Glomerular endothelial cell (primary cell): Measurements from ENCODE around the gene DIPK1B. TPM values are rescaled to one million over a fixed set of nuclear protein-coding genes. Genes with fewer than 3 reads are reported as not detected.

Source experiments
- DNase-seq: peaks from one replicate; pipeline ENCODE4 v3.0.0-alpha.2; 2011; ENCODE audit warnings: low read depth, low spot score; ENCODE audit errors: extremely low read depth
- total RNA-seq: library from RNA; depleted of rRNA; stranded (reverse); fragments of >200 nt; gene quantifications from 2 replicates; pipeline ENCODE4 v1.2.3, GENCODE V29; 2015

DIPK1B gene
- total RNA-seq, 1 donor from 2014 or later: 247 TPM

GRCh38 chr9:136718345-136719194 lies 6.2 kb downstream of the DIPK1B start:
- DNase-seq: no peak

- no peak for DNase-seq
These were observed 7.0 kb downstream of the DIPK1B start for GRCh38 chr9:136719195-136719880.

GRCh38 chr9:136720251-136720897 lies 8.0 kb downstream of the DIPK1B start:
- no peak for DNase-seq

GRCh38 chr9:136720898-136721338 lies 8.5 kb downstream of the DIPK1B start:
- no peak for DNase-seq

- no peak for DNase-seq
These were observed 9.1 kb downstream of the DIPK1B start for GRCh38 chr9:136721339-136722092.

GRCh38 chr9:136722093-136722968 lies 10.0 kb downstream of the DIPK1B start:
- DNase-seq: no peak

- no peak for DNase-seq
These were observed 10.6 kb downstream of the DIPK1B start for GRCh38 chr9:136722969-136723356.

GRCh38 chr9:136723362-136723976 lies 11.1 kb downstream of the DIPK1B start:
- DNase-seq: no peak

GRCh38 chr9:136723989-136724388 lies 11.6 kb downstream of the DIPK1B start:
- DNase-seq: no peak

- DNase-seq: no peak
These were observed 12.4 kb downstream of the DIPK1B start for GRCh38 chr9:136724772-136725171.

GRCh38 chr9:136725612-136726011 lies 13.2 kb downstream of the DIPK1B start:
- DNase-seq: no peak

- no peak for DNase-seq
These were observed 13.7 kb downstream of the DIPK1B start for GRCh38 chr9:136726118-136726517.

GRCh38 chr9:136726631-136727191 lies 14.3 kb downstream of the DIPK1B start:
- no peak for DNase-seq

GRCh38 chr9:136728080-136728547 lies 15.7 kb downstream of the DIPK1B start:
- DNase-seq: no peak

GRCh38 chr9:136728548-136729123 lies 16.3 kb downstream of the DIPK1B start:
- no peak for DNase-seq

GRCh38 chr9:136729144-136729543 lies 16.8 kb downstream of the DIPK1B start:
- DNase-seq: no peak

- no peak for DNase-seq
These were observed 17.6 kb downstream of the DIPK1B start for GRCh38 chr9:136729926-136730325.

GRCh38 chr9:136732444-136733178 lies 20.2 kb downstream of the DIPK1B start:
- no peak for DNase-seq
